Measurements from ENCODE around the gene CERS5. TPM values are rescaled to one million over a fixed set of nuclear protein-coding genes. Genes with fewer than 3 reads are reported as not detected.
A peak's percentile ranks its signal among the peaks of the same experiment; 100 is the strongest.

CERS5 gene
- total RNA-seq, 1 donor from 2014 or later = 37.7 TPM

DNA sequence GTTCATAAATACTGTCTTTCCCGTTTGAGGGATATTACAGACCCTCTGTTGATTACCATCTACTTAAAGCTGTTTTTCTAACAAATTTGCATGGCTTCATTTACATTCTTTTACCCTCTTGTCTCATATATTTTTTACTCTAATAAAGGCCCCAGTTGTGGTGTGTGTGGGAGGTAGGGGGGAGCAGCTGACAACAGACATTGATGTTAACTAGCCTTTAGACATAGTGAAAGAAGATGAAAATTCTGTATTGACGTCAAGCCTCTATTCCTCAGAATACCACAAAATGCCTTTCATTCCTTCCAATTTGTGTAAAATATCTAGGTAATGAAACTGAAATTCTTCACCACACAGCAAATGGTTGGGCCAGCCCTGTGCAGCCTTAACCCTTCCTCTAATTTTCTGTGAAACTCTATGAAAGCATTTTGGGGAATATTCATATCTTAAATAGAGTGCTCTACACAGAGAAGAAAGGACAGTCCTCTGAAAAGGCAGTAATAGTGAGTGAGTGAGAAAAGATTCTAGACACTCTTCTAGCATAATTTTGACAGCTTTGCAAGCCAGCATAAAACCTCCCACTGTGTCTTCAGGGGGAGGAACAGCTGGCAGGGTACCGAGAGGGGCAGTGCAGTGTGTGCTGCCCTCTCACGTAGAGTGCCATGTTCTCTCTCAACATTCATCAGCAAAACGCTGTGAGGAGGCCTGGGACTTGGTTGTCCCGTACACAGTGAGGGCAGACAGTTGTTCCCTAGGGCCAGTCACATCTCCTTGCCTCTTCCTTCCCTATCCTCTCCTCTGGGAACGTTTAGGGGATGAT is 20.1 kb upstream of the CERS5 start:
- Histone ChIP-seq H3K27me3 (ENCODE audit: low read depth) (no peaks in the 10 kb centered on the region), H3K27ac (peak overlapping the region; percentile 36), H3K36me3 (peaks cover 30% of the 10 kb centered on the region), H3K4me1 (peaks cover 43% of the 10 kb centered on the region), H3K9me3 (no peaks in the 10 kb centered on the region), H3K4me3 (no peak overlapping the region)
- DNase-seq (no peak), ATAC-seq (peak in 1 of 2 donors; percentile 49)
- TF ChIP-seq, protein P1, sequence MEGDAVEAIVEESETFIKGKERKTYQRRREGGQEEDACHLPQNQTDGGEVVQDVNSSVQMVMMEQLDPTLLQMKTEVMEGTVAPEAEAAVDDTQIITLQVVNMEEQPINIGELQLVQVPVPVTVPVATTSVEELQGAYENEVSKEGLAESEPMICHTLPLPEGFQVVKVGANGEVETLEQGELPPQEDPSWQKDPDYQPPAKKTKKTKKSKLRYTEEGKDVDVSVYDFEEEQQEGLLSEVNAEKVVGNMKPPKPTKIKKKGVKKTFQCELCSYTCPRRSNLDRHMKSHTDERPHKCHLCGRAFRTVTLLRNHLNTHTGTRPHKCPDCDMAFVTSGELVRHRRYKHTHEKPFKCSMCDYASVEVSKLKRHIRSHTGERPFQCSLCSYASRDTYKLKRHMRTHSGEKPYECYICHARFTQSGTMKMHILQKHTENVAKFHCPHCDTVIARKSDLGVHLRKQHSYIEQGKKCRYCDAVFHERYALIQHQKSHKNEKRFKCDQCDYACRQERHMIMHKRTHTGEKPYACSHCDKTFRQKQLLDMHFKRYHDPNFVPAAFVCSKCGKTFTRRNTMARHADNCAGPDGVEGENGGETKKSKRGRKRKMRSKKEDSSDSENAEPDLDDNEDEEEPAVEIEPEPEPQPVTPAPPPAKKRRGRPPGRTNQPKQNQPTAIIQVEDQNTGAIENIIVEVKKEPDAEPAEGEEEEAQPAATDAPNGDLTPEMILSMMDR (IDR thresholded peaks at IDR 0.05) = no peak
- intact Hi-C loops (cut with DNase I) = no loop called here

DNA sequence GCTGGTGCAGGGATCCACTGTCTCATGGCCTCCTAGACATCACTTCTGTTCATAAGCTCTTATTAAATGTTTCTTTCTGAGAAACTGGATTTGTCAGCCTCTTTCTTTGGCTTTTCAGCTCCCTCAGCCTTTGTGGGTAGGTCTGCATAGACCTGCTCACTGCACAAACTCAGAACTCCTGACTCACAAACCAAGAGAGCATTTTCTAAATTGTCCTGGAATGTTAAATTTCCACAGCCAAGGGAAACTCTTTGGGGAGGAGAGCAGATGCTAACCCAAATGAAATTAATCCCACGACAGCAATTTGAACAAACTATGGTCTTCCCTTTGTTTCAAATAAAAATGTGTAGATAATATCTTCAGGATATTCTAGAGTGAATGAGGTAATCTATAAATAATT is 19.5 kb upstream of the CERS5 start:
- Histone ChIP-seq H3K36me3 (peaks cover 27% of the 10 kb centered on the region), H3K4me3 (no peak overlapping the region), H3K27ac (peak overlapping the region; percentile 36), H3K4me1 (peaks cover 43% of the 10 kb centered on the region), H3K9me3 (no peaks in the 10 kb centered on the region), H3K27me3 (ENCODE audit: low read depth) (no peaks in the 10 kb centered on the region)
- TF ChIP-seq, protein P1 (IDR thresholded peaks at IDR 0.05) = no peak
- ATAC-seq (no peak), DNase-seq (no peak)
- intact Hi-C loops (cut with DNase I) = no loop called here

DNA sequence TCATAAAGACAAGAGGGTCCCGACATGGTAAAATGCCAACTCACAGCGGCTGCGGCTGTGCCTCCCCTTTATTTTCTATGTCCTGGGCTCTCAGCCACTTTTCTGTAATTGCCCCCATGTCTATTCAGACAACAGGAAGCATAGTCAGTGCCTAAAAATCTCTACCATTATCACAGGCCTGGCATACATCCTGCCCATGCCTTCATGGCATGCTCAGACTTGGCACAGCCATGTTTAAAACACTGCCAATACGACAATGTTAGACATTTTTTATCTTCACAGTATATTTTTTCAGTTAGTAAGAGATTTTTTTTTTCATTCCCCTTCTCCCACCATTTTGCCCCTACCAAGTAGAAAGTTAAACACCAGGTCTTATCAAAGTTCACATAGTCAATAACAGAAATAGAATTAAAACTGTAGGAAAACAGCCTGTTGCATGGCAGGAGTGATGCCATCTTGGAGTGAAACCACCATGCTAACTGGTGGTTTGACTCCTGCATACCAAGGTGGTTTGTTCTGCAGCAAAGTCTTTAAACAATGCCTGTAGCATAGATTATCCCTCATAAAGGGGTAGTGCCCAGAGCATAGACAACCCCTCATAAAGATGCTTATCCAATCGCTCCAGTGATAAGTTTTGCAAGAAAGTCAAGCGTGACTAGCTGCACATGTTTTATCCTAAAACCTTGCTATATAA is 18.9 kb upstream of the CERS5 start:
- Histone ChIP-seq H3K4me1 (peaks cover 43% of the 10 kb centered on the region), H3K27me3 (ENCODE audit: low read depth) (no peaks in the 10 kb centered on the region), H3K27ac (peak overlapping the region; percentile 36), H3K36me3 (peaks cover 26% of the 10 kb centered on the region), H3K9me3 (no peaks in the 10 kb centered on the region), H3K4me3 (no peak overlapping the region)
- intact Hi-C loops (cut with DNase I) = no loop called here
- no peak for ATAC-seq
- TF ChIP-seq, protein P1 (IDR thresholded peaks at IDR 0.05) = no peak
- DNase-seq = no peak

DNA sequence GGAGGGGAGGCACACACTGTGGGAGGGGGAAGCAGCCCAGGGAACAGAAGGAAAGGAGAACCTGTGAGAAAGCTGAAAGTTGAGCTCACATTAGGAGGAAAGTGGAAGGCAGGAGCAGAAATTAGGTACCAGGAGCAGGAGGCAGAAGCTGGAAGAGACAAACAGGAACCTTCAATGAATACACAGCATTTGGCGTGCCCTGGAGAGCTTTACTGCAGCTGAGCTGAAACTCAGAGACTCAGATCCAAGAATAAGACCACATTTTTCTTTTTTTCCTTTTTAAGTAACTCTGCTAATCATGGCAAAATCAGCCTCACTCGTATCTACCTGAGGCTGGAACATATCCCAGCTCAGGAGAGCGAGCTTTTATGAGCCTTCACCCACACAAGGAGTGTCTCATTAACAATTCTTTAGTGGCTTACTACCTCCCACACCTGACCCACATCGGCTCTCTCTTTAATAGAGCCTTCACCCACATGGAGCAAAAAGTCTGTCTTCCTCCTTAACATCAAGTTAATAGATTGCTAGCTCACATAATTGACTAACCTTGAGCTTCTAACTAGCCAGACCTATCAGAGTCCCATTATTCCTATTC is 18.2 kb upstream of the CERS5 start:
- Histone ChIP-seq H3K4me1 (peaks cover 43% of the 10 kb centered on the region), H3K4me3 (no peak overlapping the region), H3K36me3 (peaks cover 27% of the 10 kb centered on the region), H3K9me3 (no peaks in the 10 kb centered on the region), H3K27ac (peak overlapping the region; percentile 33), H3K27me3 (ENCODE audit: low read depth) (no peaks in the 10 kb centered on the region)
- intact Hi-C loops (cut with DNase I) = no loop called here
- ATAC-seq (no peak), DNase-seq (no peak)
- TF ChIP-seq, protein P1 (IDR thresholded peaks at IDR 0.05) = no peak

DNA sequence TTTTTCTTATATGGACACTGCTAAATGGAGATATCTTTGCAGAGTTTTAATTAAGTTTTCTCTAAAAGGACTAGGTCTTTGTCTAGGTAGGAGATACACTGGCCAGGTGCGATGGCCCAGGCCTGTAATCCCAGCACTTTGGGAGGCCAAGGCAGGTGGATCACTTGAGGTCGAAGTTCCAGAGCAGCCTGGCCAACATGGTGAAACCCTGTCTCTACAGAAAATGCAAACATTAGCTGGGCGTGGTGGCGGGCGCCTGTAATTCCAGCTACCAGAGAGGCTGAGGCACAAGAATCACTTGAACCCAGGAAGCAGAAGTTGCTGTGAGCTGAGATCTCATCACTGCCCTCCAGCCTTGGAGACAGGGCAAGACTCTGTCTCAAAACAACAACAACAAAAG is 17.1 kb upstream of the CERS5 start:
- Histone ChIP-seq H3K27ac (no peak overlapping the region), H3K36me3 (peaks cover 38% of the 10 kb centered on the region)
- no peak for DNase-seq

More for the DNA sequence above, 17.1 kb upstream of the CERS5 start:
- ATAC-seq = no peak
- H3K4me1 ChIP-seq = peaks cover 42% of the 10 kb centered on the region
- intact Hi-C loops (cut with DNase I) = no loop called here
- H3K9me3 ChIP-seq = no peaks in the 10 kb centered on the region
- TF ChIP-seq, protein P1 (IDR thresholded peaks at IDR 0.05) = no peak
- no peak overlapping the region for H3K4me3 ChIP-seq
- no peaks in the 10 kb centered on the region for H3K27me3 ChIP-seq (ENCODE audit: low read depth)
